ENCODE measurements around the gene ADGRG6. TPM values are rescaled to one million over a fixed set of nuclear protein-coding genes. Genes with fewer than 3 reads are reported as not detected.

Gene ADGRG6
- total RNA-seq, 1 experiment from 2014 or later: 8.1 TPM

DNA sequence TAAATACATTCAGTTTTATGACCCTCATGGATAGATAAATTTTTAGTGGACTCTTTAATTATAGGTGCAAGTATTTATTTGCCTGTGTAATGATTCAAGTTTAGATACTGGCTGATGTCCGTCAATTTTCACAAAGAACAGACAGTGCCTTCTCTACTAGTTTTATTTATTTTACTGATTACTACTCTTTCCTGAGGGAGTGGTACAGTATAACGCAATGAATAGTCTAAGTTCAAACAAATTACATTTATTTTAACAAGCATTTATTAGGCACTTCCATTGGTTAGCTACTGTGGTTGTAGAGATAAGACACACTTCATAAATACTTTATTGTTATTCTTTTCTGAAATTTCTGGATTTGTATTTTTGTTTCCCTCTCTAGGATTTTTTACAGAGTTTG is 74.3 kb downstream of the ADGRG6 start:
- peak; percentile 66 for DNase-seq (ENCODE audit: low spot score)

DNA sequence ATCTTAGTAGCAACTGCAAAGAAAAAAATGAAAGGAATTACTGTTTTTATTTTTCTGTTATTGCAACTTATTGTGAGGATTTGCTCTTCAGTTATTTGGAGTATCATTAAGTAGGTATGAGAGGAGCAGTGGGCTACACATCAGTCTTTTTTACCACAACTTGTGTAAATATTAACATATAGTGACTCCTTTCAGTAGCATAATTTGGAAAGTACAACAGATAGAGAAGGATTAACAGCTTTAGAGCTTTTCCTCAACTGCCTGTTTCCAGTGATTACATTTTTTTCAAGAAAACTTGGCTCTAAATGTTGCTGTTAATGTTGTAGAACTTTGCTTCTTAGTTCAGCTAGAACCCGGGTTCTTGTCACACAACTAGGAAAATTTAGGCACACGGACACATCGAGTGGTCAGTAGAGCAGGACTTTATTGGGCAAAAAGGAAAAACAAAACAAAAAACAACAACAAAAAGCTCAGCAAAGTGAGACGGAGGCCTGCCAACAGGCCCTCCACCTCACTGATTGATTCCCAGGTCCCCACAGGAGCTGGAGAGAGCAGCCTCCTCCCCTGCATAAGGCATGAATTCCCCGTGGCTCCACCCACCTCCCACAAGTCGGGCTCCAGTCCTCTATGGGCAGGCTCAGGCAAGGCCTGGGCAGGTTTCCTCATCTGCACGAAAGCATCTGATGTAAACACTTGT is 75.1 kb downstream of the ADGRG6 start:
- DNase-seq (ENCODE audit: low spot score): peak; percentile 61

DNA sequence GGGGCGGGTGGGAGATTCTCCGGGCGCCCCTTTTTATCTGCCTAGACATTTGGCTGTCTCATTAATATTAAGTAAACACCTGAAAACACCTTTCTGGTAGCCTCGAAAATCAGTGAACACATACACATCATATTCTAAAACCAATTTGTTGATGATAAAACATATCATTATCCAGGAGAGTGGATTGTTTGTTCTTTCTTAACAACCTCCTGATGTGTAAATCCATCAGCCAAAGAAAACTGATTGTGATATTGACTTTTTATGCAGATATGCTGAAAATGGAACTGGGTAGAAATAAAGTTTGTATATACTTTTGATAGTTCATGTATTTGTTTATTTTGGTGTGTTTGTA is 75.7 kb downstream of the ADGRG6 start:
- no peak for DNase-seq (ENCODE audit: low spot score)

DNA sequence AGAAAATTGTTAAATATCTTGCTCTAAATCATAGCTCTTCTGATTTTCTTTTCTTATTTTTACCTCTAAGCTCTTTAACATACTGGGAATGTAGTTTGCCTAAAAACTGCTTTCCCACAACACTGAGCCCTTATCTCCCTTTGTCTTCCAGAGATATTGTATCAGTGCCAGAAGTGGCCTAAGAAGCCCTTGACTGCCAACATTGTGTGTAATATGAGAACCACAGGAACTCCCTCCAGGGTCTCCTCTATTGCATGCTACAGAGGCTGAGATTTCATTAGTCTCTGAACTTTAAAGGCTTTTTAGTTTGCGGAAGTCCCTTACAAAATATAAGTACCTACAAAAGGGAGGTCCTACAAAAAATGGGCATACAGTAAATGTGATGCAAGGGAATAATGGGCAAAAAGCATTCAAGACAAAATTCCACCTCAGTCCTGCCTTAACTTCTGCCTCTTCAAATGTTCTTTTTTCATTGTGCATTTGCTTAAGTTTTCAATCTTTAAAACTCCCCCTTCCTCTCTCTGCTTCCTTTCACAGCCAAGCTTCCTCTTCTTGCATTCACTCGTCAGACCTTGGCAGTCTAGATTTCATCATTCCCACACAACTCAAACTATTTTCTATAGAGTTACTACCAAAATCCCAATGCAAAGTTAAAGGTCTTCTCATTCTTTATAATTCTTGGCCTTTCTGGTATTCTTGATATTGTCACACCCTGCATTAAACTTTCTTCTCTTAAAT is 76.5 kb downstream of the ADGRG6 start:
- no peak for DNase-seq (ENCODE audit: low spot score)

DNA sequence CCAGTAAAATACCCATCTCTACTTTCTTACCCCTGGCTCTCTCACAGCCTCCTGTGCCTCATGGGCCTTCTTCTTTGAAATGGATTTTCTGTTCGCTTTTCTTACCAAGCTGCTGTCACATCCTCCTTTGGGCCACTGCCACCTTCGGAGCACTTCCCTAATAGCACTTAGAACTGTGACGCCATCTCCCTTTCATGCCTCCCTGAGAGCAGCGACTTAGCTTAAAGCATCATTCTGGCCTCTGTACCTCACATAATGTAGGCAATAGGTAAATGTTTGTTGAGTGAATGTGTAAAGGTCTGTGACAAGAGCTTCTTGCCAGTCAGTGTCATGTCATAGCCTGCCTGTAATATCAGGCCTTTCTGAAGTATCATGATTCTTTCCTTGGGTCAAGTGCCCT is 78.8 kb downstream of the ADGRG6 start:
- no peak for DNase-seq (ENCODE audit: low spot score)

DNA sequence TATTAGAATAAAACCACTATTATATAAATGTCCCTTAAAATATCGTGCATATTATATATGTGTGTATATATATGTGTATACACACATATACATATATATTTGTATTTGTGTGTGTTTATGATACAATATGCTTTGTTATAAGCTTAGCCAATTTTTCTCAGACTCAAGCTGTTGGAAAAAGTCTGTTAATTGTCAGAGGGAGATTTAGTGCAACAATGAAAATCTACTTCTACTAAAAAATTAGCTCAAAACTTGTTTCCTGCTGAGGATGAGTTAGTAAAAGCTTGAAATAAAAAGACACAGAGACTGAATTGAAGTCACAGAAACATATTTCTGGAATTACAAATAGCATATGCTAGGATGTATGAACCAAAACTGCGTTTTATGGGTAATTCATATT is 79.4 kb downstream of the ADGRG6 start:
- no peak for DNase-seq (ENCODE audit: low spot score)

DNA sequence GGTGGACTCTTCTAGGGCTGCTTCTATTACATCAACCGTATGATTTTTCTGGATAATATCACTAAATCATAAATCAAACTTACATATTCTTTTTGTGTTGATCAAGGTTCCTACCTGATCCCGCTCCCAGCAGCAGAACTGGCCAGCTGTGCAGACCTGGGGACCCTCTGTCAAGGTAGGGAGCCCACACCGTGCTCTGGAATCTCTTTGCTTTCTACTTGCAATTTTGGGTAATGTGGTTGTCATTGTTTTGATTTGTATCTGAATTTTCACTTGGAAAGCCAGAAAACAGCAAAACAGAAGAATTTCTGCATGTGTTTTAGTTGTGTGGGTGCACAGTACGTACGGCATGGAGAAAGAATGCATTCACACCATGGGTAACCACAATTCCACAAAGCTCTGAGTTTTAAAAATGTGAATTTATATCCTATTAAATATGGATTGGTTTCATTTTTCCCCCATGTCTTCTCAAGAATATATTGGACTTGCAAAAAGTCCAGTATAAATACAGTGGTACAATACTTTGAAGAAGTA is 80.1 kb downstream of the ADGRG6 start:
- no peak for DNase-seq (ENCODE audit: low spot score)

DNA sequence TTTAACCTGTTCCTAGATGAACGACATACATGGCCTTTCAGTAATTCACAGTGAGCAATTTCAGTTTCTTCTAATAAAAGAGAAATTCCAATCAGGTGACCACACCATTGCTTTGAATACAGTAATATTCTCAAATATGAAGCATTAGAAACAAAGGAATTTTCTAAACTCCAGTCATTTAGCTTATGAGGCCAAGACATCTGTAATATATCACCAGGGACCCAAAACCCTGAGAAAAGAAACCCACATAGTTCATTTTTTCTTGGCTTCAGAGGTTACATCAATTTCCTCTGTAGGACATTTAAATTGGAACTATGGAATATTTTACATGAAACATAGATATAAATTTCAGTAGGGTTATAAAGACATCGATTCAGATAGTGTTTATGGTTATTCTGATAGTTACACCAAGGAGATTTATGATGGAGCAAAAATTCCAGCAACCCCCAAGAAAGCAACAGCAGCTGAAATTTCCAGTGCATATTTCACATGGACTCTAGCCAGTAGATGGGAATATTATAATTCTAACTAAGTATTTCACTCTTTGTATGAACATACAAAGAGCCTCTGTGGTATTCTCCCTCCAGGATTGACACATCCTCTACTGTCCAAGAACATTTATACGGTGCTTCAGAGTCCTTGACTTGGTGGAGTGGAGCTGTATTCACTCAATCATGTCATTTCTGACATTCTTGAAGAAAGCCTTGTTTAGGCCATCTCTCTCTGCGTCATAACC is 82.9 kb downstream of the ADGRG6 start:
- no peak for DNase-seq (ENCODE audit: low spot score)

DNA sequence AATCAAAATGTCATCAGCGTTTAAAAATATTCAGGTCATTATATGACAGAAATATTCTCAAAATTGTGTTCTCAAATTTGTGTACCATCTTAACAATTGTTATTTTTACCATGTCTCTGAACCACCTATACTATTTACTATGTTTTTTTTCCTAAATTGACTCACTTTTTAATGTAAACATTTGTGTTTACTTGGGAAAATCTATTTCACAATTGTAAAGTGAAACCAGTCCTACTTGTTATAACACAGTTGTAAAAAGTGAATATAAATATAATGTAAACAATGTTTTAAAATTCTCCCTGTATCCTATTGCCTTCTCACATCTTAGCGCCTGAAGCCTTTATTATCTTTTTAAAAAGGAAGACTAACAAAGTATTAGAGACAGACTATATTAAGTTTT is 83.5 kb downstream of the ADGRG6 start:
- no peak for DNase-seq (ENCODE audit: low spot score)

DNA sequence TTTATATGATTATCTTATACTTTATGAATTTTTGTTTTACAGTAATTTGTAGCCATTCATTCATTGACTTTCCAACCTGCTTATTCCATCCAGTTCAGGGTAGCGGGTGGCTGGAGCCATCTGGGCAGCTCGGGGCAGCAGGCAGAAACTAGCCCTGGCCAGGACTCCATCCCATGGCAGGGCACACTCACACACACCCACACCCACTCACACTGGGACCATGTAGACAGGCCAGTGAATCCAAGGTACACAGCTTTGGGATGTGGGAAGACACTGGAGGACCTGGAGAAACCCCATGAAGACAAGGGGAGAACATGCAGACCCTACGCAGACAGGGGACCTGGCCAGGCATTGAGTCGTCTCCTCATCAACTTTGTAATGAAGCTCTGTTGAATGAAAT is 84.8 kb downstream of the ADGRG6 start:
- DNase-seq (ENCODE audit: low spot score): no peak

DNA sequence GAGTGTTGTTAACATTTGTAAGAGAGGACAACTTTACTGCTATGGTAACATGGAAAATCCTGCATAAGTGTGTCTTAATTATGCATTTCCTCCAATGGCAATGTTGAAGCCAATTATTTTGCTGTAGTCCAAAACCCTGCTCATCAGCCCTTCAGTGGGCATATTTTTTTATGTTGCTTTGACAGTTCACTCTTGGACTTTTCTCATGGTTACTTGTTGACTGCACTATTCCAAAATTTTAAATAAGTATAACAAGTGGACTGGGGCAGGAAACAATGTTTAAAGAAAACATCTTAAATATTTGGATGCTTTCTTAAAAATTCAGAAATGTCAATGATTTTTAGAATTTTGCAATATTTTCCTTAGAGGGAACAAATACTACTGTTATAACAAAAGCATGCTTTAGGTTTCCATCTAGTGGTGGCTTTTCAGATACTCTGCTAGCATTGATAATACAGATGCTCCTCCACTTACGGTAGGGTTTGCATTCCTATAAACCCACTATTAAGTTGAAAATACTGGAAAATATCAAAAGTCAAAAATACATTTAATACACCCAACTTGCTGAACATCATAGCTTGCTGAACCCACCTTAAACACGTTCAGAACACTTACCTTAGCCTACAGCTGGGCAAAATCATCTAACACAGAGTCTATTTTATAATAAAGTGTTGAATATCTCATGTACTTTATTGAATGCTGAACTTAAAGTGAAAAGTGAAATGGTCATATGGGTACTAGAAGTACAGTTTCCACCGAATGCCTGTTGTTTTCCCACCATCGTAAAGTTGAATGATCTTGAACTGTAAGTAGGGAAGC is 86.4 kb downstream of the ADGRG6 start:
- peak; percentile 67 for DNase-seq (ENCODE audit: low spot score)

DNA sequence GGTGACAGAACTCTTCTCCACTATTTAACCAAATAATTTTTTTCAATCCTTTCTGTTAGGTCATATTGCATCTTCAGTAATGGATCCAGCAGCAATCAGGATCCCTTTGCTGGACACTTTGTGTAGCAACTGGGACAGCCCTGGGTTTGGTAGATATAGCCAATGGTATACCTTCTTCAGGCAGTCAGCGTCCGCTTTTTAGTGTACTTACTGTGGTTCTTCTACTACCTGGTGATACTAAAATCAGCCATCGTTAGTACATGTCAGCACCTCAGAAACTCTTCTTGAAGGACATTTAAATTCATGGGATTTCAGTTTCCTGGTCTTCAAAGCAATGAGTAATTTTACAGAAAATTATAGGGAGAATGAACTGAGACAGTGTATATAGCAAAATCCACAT is 93.5 kb downstream of the ADGRG6 start:
- DNase-seq (ENCODE audit: low spot score): no peak

DNA sequence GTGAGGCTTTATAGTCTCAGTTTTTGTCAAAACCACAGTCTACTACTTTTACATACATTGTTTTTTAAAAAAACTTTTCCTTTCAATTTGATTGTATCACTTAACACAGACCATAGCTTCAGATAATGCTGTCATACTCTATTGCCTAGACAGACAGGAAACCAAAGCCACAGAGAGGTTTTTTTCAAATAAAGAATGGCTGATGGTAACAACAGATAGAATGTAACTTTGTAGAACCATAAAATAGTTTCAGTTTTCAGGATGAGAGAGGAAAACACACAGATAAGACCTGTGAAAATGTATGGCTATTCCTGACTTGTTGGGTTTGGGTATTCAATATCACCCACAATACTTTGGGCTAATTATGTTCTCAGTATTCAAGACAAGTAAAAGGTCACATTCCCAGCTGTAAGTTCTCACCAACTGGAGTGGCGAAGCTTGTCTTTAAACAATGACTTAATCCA is 94.0 kb downstream of the ADGRG6 start:
- no peak for DNase-seq (ENCODE audit: low spot score)

DNA sequence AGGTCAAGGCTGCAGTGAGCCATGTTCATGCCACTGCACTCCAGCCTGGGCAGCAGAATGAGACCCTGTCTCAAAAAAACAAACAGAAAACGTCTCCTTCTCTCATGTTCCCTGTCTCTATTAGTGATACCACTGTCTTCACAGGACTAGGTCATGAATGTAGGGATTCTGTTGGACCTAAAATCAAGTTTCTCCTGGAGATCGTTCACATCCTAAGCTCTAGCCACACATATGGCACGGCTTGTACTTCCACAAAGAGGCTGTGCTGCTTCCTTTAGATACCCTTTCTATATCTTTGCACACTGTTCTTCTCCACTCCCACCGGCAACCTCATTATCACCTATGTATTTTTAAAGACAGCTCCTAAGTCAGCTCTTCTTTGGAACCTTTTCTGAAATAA is 96.5 kb downstream of the ADGRG6 start:
- DNase-seq (ENCODE audit: low spot score): no peak

DNA sequence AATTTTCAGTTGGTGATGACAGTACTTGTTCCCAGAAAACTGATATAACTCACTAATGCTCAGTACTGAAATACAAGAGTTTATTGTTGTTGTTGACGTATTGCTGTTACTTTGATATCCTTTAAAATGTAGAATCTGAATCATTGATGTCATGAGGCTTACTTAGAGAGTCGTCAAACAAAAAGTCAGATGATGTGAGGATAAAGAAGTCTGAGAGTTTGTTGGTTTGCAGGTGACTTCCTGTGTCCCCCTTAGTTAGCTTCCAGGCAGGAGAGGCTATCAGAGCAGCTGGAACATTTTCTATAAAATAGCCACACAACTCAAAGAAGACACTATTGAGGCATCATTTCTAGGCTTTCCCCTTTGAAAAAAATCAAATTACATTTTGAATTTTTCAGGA is 97.9 kb downstream of the ADGRG6 start:
- DNase-seq (ENCODE audit: low spot score): no peak

DNA sequence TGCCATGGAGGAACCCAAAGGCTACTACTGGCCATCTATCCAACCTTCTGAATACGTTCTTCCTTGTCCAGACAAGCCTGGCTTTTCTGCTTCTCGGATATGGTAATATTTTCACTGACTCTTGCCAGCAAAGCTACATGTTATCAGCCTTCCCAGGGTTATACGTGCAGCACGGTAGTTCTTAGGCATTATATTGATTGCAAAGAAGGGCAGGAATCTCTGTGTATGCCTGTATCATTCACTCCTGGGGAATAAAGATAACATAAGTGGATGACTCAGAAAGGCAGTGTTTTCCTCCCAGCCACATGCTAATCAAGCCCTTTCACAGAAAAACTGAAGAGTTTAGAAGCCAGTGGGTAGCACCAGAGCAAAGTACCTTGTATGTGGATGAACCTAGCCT is 98.7 kb downstream of the ADGRG6 start:
- DNase-seq (ENCODE audit: low spot score): no peak

DNA sequence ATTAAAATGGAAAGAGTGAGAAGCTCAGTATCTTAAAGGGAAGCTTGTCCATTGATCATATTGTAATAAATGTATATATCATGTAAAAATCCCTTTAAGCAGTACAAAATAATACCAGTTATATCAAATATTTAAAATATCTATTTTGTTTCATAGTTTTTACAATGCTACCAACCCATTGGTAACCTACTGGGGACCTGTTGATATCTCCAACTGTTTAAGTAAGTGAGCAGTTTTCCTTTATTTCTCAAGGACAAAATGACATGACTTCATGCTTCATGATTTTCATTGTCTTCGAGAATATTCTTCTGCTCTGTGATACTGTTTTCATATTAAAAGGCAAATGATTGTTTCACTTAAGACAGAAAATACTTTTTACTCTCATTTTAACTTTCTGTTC is 100.0 kb downstream of the ADGRG6 start:
- no peak for DNase-seq (ENCODE audit: low spot score)

DNA sequence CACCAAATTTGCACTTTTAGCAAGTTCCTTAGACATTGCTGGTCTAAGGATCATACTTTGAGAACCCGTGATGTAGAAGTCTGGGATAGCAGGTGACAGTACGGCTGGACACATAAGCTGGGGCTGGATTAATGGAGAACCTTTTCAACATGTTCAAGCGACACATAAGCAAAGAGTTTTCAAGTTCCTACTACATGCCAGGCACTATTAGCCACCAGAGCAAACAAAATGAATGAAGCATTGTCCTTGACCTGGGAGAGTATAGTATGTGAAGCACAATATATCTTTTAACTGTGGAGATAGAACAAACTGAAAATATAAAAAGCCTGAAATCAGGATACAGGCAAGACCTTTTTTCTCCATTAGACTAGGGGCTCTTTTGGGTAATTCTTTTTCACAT is 102.9 kb downstream of the ADGRG6 start:
- no peak for DNase-seq (ENCODE audit: low spot score)

DNA sequence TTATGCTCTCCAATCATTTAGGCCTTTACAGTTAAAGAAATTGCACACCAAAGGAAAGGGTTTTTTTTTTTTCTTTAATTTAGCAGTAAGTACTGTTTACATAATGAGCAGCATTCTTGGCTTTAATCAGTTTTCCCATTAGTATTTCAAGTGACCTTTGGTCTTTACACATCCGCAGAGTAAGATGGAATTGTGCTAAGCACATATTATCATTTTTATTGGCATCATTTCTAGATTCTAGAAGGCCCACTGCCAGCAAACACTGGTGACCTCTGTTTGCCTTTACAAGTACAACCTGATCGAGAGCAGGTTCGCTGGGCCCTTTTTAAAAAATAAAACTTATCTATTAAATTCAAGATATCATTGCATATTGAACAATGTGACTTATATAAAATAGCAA is 104.3 kb downstream of the ADGRG6 start:
- peak; percentile 45 for DNase-seq (ENCODE audit: low spot score)

DNA sequence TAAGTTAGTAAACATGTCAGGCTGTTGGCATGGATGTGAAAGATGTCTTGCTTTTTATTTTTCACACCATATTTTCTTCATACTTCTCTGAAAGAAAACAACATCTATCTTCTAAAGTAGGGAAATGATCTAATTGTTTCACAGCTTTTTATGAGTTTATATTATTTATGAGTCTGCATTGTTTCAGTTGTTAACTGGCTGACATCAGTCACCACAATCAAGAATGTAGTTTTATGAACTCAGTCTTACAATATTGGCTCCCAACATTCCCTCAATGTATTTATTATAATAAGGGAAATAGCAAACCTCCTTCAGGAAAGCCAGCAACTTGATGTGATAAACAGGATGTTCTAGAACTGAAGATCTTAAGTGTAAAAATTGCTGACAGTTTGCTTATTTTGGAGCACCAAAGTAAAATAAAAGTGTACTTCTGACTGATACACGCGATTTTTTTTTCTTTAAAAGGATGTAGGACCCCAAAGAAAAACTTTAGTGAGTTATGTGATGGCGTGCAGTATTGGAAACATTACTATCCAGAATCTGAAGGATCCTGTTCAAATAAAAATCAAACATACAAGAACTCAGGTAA is 106.0 kb downstream of the ADGRG6 start:
- no peak for DNase-seq (ENCODE audit: low spot score)

DNA sequence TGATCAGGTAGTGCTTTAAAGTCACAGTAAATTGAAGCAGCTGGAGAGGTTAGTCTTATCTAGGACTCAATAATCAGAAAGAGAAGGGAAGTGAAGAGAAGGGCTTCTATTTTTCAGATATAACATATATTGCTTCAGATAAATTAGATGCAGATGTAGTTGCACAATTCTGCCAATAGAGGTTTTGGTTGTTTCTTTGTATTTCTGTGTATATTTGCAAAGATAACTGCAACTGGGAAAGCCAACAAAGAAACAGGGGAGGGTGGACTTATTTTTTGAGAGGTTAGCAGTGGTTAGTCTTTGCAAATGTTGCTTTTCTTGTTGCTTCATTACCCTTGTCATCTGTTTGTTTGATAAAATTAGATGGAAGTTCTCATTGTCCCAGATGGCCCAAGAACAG is 106.6 kb downstream of the ADGRG6 start:
- DNase-seq (ENCODE audit: low spot score): no peak
